KG1 (cell line): ENCODE measurements around the gene TCTN2.
A peak's percentile ranks its signal among the peaks of the same experiment; 100 is the strongest.

Experiments used
- DNase-seq: peaks from one replicate; lab custom pipeline; 2025; lab: John Stamatoyannopoulos, UW

Gene TCTN2

GRCh38 chr12:123670882-123671728, at the start of gene TCTN2:
TSS of gene TCTN2 (plus strand) at chr12:123671113. CDS start at chr12:123671241, 128 bp downstream.
- peak; percentile 80 for DNase-seq

- DNase-seq, result no peak
Measured at GRCh38 chr12:123621619-123622530, 49.0 kb upstream of the TCTN2 start.

- DNase-seq, result peak; percentile 94
Measured at GRCh38 chr12:123633379-123634141, 37.4 kb upstream of the TCTN2 start, which contains the start of the genes EIF2B1 and GTF2H3. TSS of gene EIF2B1 (minus strand) at chr12:123633686. CDS start at chr12:123633557, 129 bp downstream. TSS of gene GTF2H3 (plus strand) at chr12:123633829. CDS start at chr12:123633860, 31 bp downstream.

- no peak for DNase-seq
Measured at GRCh38 chr12:123634142-123634561, 36.8 kb upstream of the TCTN2 start.

GRCh38 chr12:123643911-123644310, 27.0 kb upstream of the TCTN2 start:
- DNase-seq, result no peak

GRCh38 chr12:123645380-123645779, 25.5 kb upstream of the TCTN2 start:
- no peak for DNase-seq

GRCh38 chr12:123645878-123646277, 25.0 kb upstream of the TCTN2 start:
- DNase-seq, result no peak

- no peak for DNase-seq
Measured at GRCh38 chr12:123648401-123648800, 22.5 kb upstream of the TCTN2 start.

- no peak for DNase-seq
Measured at GRCh38 chr12:123654129-123654701, 16.7 kb upstream of the TCTN2 start.

GRCh38 chr12:123655420-123655819, 15.5 kb upstream of the TCTN2 start:
- DNase-seq, result no peak

GRCh38 chr12:123656392-123656791, 14.5 kb upstream of the TCTN2 start:
- no peak for DNase-seq

- DNase-seq, result no peak
Measured at GRCh38 chr12:123657211-123657610, 13.7 kb upstream of the TCTN2 start.

- no peak for DNase-seq
Measured at GRCh38 chr12:123659996-123660727, 10.8 kb upstream of the TCTN2 start.

- no peak for DNase-seq
Measured at GRCh38 chr12:123667771-123668170, 3.1 kb upstream of the TCTN2 start.

GRCh38 chr12:123671876-123672275, 963 bp downstream of the TCTN2 start:
- DNase-seq, result no peak

GRCh38 chr12:123675436-123675835, 4.5 kb downstream of the TCTN2 start:
- no peak for DNase-seq

- DNase-seq, result no peak
Measured at GRCh38 chr12:123676616-123677320, 5.9 kb downstream of the TCTN2 start.

- DNase-seq, result no peak
Measured at GRCh38 chr12:123678981-123679380, 8.1 kb downstream of the TCTN2 start.

GRCh38 chr12:123681605-123682004, 10.7 kb downstream of the TCTN2 start:
- no peak for DNase-seq

- DNase-seq, result no peak
Measured at GRCh38 chr12:123683964-123684363, 13.1 kb downstream of the TCTN2 start.
